ENCODE measurements around the gene CCND3. TPM values are rescaled to one million over a fixed set of nuclear protein-coding genes. Genes with fewer than 3 reads are reported as not detected.

Gene CCND3
- polyA plus RNA-seq (2011; rRNA removed), result 112 TPM in 2 replicates
- polyA plus RNA-seq (2012; cell fraction: cytosol; rRNA removed), result 233 and 294 TPM in 2 replicates
- polyA plus RNA-seq (2012; cell fraction: nucleus; rRNA removed), result 237 and 312 TPM in 2 replicates
- 213 to 228 TPM (median 215 TPM) in 3 replicates for polyA plus RNA-seq (2017; fragmentation: RNase III; extraction: RNeasy Plus Mini Kit Qiagen cat#74134 plus additional on column Dnase treatment)
- polyA minus RNA-seq (2011; rRNA and poly(A)+ RNA removed), result 107 and 161 TPM in 2 replicates

DNA sequence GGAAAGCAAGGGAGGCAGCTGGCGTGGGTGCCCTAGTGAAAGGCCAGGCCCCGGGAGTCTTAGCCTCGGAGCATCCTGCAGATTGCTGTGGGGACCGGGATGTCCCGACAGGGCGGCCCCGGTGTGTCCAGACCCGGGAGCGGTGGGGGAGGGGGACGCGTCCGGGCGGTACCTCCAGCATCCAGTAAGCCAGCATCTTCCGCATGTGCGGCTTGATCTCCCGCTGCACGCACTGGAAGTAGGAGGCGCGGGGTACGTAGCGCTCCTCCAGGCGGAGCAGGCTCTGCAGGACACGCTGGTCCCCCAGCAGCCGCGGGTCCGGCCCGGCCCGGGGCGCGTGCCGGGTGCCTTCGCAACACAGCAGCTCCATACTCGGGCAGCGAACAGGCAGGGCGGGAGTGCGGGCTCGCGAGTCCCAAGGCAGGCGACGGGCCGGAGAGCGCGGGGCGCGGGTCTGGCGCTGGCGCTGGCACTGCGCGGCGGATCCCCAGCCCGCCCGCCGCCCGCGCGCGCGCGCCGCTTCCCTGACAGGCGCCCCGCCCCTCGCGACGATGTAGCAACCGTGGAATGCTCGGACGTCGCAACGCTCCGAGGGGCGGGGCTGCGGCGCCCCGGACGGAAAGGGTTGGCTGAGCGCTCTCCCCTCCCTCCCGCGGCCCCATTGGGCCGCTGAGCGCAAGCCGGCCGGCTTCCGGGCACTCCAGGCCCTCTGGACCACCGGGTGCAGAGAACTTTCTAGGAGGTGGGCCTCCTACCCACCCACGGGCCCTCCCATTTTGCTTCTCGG lies at the start of gene CCND3:
Gene CCND3 (minus strand): TSS at position 529 of the 787 bp plus-strand sequence. CDS start 159 bp downstream, at position 370.
- H3K4me3 ChIP-seq, result peak within 1 kb of the TSS; percentile 87
- ChIA-PET POLR2A (interaction anchor here (0.7 to 3.3 kb wide), 7 partner anchors 8 to 110 kb away, joined by 3 to 14 read pairs (median 3); partner anchors contain the start of genes BYSL and MED20), CTCF (interaction anchor here (1.1 to 18.6 kb wide), 4 partner anchors 15 to 162 kb away, joined by 3 to 191 read pairs (median 96); partner anchors contain the start of genes BYSL, FRS3, MED20 and TAF8)
- ATAC-seq, result peak; percentile 84 to 88
- FAIRE-seq, result no peak
- peak; percentile 55 to 88 for DNase-seq (ENCODE audit: low read depth in 1 of 2, low spot score in 1 of 2)
- no peaks in the 10 kb centered on the region for H3K9me3 ChIP-seq
- peak within 1 kb of the TSS; percentile 93 to 99 for H3K27ac ChIP-seq
- peaks cover 55% of the 10 kb centered on the region for H3K4me1 ChIP-seq
- TF ChIP-seq KDM1A (IDR thresholded peaks at IDR 0.05; ENCODE audit: low read depth) (no peak), MAZ (IDR thresholded peaks at IDR 0.05; ENCODE audit: borderline replicate concordance, low read depth, low read length) (0 out of 2 replicates have a peak, but pooled peaks have one; percentile 29), KDM5A (IDR thresholded peaks at IDR 0.05) (no peak), JUN (IDR thresholded peaks at IDR 0.05) (peak in 1 of 2 experiments; percentile 51; a peak in 3 of 5 replicates), POLR2A (IDR thresholded peaks at IDR 0.05; ENCODE audit: low read length) (peak; percentile 27; the same call in 1 of the 2 replicates), HOXB13 (CRISPR knock-in tag; IDR thresholded peaks at IDR 0.05; ENCODE audit: low read depth) (no peak), ESRRA (IDR thresholded peaks at IDR 0.05; ENCODE audit: borderline replicate concordance, low read length) (no peak), FOSL2 (IDR thresholded peaks at IDR 0.05) (no peak), FOSL2 (CRISPR knock-in tag; IDR thresholded peaks at IDR 0.05) (no peak), RARB (CRISPR knock-in tag; IDR thresholded peaks at IDR 0.05) (no peak), CEBPB (IDR thresholded peaks at IDR 0.05) (peak; percentile 11 to 50; a peak in 2 of 4 replicates), PHF8 (IDR thresholded peaks at IDR 0.05; ENCODE audit: borderline replicate concordance, low read depth) (no peak), EP300 (IDR thresholded peaks at IDR 0.05) (no peak), POLR2AphosphoS2 (conservative IDR thresholded peaks at IDR 0.05; ENCODE audit: low read length) (no peak), RFX5 (IDR thresholded peaks at IDR 0.05) (no peak), RCOR1 (IDR thresholded peaks at IDR 0.05; ENCODE audit: low read depth, low read length) (no peak), ZC3H11A (IDR thresholded peaks at IDR 0.05) (no peak), TP53 (CRISPR knock-in tag; IDR thresholded peaks at IDR 0.05) (no peak), TFCP2L1 (CRISPR knock-in tag; IDR thresholded peaks at IDR 0.05) (no peak), CBX2 (IDR thresholded peaks at IDR 0.05; ENCODE audit: borderline replicate concordance, low read depth) (no peak), HOXB5 (CRISPR knock-in tag; IDR thresholded peaks at IDR 0.05) (no peak)
- TF ChIP-seq, protein P1, sequence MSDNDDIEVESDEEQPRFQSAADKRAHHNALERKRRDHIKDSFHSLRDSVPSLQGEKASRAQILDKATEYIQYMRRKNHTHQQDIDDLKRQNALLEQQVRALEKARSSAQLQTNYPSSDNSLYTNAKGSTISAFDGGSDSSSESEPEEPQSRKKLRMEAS (IDR thresholded peaks at IDR 0.05), result peak; percentile 17
- TF ChIP-seq, protein P2, sequence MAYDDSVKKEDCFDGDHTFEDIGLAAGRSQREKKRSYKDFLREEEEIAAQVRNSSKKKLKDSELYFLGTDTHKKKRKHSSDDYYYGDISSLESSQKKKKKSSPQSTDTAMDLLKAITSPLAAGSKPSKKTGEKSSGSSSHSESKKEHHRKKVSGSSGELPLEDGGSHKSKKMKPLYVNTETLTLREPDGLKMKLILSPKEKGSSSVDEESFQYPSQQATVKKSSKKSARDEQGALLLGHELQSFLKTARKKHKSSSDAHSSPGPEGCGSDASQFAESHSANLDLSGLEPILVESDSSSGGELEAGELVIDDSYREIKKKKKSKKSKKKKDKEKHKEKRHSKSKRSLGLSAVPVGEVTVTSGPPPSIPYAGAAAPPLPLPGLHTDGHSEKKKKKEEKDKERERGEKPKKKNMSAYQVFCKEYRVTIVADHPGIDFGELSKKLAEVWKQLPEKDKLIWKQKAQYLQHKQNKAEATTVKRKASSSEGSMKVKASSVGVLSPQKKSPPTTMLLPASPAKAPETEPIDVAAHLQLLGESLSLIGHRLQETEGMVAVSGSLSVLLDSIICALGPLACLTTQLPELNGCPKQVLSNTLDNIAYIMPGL (CRISPR knock-in tag; IDR thresholded peaks at IDR 0.05; ENCODE audit: borderline replicate concordance), result no peak
- TF ChIP-seq, protein P3, sequence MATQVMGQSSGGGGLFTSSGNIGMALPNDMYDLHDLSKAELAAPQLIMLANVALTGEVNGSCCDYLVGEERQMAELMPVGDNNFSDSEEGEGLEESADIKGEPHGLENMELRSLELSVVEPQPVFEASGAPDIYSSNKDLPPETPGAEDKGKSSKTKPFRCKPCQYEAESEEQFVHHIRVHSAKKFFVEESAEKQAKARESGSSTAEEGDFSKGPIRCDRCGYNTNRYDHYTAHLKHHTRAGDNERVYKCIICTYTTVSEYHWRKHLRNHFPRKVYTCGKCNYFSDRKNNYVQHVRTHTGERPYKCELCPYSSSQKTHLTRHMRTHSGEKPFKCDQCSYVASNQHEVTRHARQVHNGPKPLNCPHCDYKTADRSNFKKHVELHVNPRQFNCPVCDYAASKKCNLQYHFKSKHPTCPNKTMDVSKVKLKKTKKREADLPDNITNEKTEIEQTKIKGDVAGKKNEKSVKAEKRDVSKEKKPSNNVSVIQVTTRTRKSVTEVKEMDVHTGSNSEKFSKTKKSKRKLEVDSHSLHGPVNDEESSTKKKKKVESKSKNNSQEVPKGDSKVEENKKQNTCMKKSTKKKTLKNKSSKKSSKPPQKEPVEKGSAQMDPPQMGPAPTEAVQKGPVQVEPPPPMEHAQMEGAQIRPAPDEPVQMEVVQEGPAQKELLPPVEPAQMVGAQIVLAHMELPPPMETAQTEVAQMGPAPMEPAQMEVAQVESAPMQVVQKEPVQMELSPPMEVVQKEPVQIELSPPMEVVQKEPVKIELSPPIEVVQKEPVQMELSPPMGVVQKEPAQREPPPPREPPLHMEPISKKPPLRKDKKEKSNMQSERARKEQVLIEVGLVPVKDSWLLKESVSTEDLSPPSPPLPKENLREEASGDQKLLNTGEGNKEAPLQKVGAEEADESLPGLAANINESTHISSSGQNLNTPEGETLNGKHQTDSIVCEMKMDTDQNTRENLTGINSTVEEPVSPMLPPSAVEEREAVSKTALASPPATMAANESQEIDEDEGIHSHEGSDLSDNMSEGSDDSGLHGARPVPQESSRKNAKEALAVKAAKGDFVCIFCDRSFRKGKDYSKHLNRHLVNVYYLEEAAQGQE (IDR thresholded peaks at IDR 0.05), result no peak
- TF ChIP-seq, protein P4, sequence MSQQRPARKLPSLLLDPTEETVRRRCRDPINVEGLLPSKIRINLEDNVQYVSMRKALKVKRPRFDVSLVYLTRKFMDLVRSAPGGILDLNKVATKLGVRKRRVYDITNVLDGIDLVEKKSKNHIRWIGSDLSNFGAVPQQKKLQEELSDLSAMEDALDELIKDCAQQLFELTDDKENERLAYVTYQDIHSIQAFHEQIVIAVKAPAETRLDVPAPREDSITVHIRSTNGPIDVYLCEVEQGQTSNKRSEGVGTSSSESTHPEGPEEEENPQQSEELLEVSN (IDR thresholded peaks at IDR 0.05; ENCODE audit: borderline replicate concordance, low read depth), result no peak
- TF ChIP-seq, protein P5, sequence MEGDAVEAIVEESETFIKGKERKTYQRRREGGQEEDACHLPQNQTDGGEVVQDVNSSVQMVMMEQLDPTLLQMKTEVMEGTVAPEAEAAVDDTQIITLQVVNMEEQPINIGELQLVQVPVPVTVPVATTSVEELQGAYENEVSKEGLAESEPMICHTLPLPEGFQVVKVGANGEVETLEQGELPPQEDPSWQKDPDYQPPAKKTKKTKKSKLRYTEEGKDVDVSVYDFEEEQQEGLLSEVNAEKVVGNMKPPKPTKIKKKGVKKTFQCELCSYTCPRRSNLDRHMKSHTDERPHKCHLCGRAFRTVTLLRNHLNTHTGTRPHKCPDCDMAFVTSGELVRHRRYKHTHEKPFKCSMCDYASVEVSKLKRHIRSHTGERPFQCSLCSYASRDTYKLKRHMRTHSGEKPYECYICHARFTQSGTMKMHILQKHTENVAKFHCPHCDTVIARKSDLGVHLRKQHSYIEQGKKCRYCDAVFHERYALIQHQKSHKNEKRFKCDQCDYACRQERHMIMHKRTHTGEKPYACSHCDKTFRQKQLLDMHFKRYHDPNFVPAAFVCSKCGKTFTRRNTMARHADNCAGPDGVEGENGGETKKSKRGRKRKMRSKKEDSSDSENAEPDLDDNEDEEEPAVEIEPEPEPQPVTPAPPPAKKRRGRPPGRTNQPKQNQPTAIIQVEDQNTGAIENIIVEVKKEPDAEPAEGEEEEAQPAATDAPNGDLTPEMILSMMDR (IDR thresholded peaks at IDR 0.05), result no peak
- TF ChIP-seq, protein P6, sequence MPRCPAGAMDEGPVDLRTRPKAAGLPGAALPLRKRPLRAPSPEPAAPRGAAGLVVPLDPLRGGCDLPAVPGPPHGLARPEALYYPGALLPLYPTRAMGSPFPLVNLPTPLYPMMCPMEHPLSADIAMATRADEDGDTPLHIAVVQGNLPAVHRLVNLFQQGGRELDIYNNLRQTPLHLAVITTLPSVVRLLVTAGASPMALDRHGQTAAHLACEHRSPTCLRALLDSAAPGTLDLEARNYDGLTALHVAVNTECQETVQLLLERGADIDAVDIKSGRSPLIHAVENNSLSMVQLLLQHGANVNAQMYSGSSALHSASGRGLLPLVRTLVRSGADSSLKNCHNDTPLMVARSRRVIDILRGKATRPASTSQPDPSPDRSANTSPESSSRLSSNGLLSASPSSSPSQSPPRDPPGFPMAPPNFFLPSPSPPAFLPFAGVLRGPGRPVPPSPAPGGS (IDR thresholded peaks at IDR 0.05), result 0 out of 3 replicates have a peak, but pooled peaks have one; percentile 53
- 2% methylated on average over 12 of the region's 87 CpGs for WGBS (ENCODE audit: missing lambda C conversion rate)
- peak within 1 kb of the TSS; percentile 98 for H3K4me2 ChIP-seq

Data from A549 (cell line).